B cell (primary cell): Measurements from ENCODE around the gene TBCD.

Experiments used
- EZH2 ChIP-seq: IDR thresholded peaks from 2 replicates; pipeline ENCODE4 v1.6.1; 2012; ENCODE audit warnings: borderline replicate concordance, low read depth, mild to moderate bottlenecking, moderate library complexity, low read length; ENCODE audit not compliant: insufficient read depth, poor library complexity, severe bottlenecking
- TF ChIP-seq, protein P1 (sequence below): fragments of 200-600 bp; IDR thresholded peaks from one replicate; pipeline ENCODE4 v1.8.0; 2022; ENCODE audit warnings: antibody characterized with exemption, mild to moderate bottlenecking

DNA sequence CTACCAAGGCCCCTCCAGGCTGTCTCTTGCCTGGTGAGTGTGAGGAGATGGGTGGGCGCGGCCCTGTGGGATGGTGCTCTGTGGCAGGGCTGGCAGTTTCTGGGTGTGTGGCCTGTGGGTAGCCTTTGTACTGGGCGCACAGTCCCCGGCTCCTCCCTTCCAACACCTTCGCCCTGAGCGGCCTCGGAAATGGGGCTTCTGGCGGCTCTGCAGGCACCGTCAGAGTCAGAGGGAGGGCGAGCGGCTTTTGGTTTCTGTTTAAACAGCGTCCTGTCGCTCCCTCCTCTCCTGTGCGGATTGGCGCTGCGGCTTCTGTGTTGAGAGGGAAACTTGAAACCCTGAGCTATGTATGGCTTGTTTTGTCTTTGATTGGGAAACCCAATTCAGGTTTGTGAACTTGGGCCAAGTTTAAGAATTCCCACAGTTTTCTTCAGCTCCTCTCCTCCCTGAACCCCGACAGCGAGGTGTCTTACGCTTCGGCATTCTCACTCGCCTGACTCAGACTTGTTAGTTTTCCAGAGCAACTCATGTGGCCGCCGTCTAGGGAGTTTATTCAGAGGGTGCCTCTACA lies 96.2 kb downstream of the TBCD start:
- TF ChIP-seq, protein P1, sequence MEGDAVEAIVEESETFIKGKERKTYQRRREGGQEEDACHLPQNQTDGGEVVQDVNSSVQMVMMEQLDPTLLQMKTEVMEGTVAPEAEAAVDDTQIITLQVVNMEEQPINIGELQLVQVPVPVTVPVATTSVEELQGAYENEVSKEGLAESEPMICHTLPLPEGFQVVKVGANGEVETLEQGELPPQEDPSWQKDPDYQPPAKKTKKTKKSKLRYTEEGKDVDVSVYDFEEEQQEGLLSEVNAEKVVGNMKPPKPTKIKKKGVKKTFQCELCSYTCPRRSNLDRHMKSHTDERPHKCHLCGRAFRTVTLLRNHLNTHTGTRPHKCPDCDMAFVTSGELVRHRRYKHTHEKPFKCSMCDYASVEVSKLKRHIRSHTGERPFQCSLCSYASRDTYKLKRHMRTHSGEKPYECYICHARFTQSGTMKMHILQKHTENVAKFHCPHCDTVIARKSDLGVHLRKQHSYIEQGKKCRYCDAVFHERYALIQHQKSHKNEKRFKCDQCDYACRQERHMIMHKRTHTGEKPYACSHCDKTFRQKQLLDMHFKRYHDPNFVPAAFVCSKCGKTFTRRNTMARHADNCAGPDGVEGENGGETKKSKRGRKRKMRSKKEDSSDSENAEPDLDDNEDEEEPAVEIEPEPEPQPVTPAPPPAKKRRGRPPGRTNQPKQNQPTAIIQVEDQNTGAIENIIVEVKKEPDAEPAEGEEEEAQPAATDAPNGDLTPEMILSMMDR, result no peak
- no peak for TF ChIP-seq EZH2
